Pancreas (tissue), 10 donors: Measurements from ENCODE around the gene PEAK3. TPM values are rescaled to one million over a fixed set of nuclear protein-coding genes. Genes with fewer than 3 reads are reported as not detected.

Experiments used
- ATAC-seq, 4 donors: fragments of 200-7000 bp; cut with Tn5 transposase; one replicate each; pipeline versions ENCODE4 v1.8.0 to v1.9.1; 2020; ENCODE audit warnings: mild to moderate bottlenecking in 4 of 4, moderate library complexity in 4 of 4
- DNase-seq, 6 donors: peaks; one replicate each; pipeline ENCODE4 v3.0.0-alpha.2; 2020
- FAIRE-seq: peaks from 2 replicates; lab custom pipeline; 2012; peaks lifted over from hg19 to GRCh38; lab: Jason Lieb, UNC
- H3K27ac ChIP-seq, 4 donors: fragments of 200-600 bp; sonication (generic); 1 replicate in 3 of 4; 2 replicates in 1 of 4; pipeline versions ENCODE4 v1.5.0 to v1.8.0; 2020
- H3K27me3 ChIP-seq, 4 donors: fragments of 200-600 bp; one replicate each; pipeline ENCODE4 v1.8.0; 2021
- H3K36me3 ChIP-seq, 3 donors: fragments of 200-600 bp; sonication (generic) in 1 of 3; one replicate each; pipeline versions ENCODE4 v1.5.0 to v1.8.0; 2020 to 2021
- H3K4me1 ChIP-seq, 3 donors: fragments of 200-600 bp; one replicate each; pipeline ENCODE4 v1.8.0; 2021
- H3K4me3 ChIP-seq, 4 donors: fragments of 200-600 bp; sonication (generic) in 2 of 4; one replicate each; pipeline versions ENCODE4 v1.5.0 to v1.8.0; 2020 to 2021
- H3K9me3 ChIP-seq, 4 donors: fragments of 200-600 bp; one replicate each; pipeline ENCODE4 v1.8.0; 2021
- CTCF ChIP-seq, 4 donors: fragments of 200-600 bp; sonication (generic) in 3 of 4; IDR thresholded peaks; one replicate each; pipeline versions ENCODE4 v1.5.0 to v1.8.0; 2021; ENCODE audit warnings: antibody characterized with exemption in 4 of 4
- WGBS, 2 donors: extraction: QIAGEN DNeasy Blood & Tissue Kit; methylation state at CpG; one replicate each; pipeline ENCODE4 v1.1.7; 2013; 5-methylcytosine and 5-hydroxymethylcytosine counted together
- intact Hi-C, 3 donors: fragments of 100-400 bp; cut with DNase I; formaldehyde crosslinking; loops; one replicate each; pipeline versions ENCODE4 v1.11.1 to v1.14.2; 2022
- polyA plus RNA-seq, 2 donors: library from polyadenylated mRNA; stranded (reverse); fragments of 200-250 nt; gene quantifications; one replicate each; pipeline ENCODE4 v1.2.3, GENCODE V29; 2013
- total RNA-seq, 6 donors: library from RNA; stranded (reverse); fragmentation: NEBNext Ultra II Directional in 4 of 6; extraction: Animal tissue kit (Norgen Biotek cat#: 25700) in 4 of 6; gene quantifications; one replicate each; pipeline versions ENCODE4 v1.2.1 to v1.2.4, GENCODE V29; 2021 to 2023
- donor health status: healthy with polysubstance abuse.
- donor health status: DM: no; HTN: no; CAD: no; lungs with moderate emphysema.
- donor health status: DM: no; HTN: no; CAD: no.
- donor health status: control.
- donor health status: control.
- donor health status: Bipolar disorder and iron deficiency.
- donor health status: DM: yes; HTN: yes; CAD: no.
- donor health status: DM: no; HTN: no; CAD: no.
- donor health status: DM: no; HTN: no; CAD: no.
- donor health status: DM: yes; HTN: yes; CAD: no.

PEAK3 gene
- total and polyA plus RNA-seq, 8 donors, result 0.04 to 0.81 (median 0.16) TPM; not detected in 2

GRCh38 chr19:2273356-2274184 lies 8.4 kb downstream of the PEAK3 start:
- Histone ChIP-seq H3K4me3 (peak overlapping the region in 2 of 4 donors; percentile 11 to 28), H3K4me1 (peaks cover 8 to 21% (median 14%) of the 10 kb centered on the region in 3 donors), H3K9me3 (no peaks in the 10 kb centered on the region), H3K27me3 (no peaks in the 10 kb centered on the region), H3K27ac (peak overlapping the region in 2 of 4 donors; percentile 54 to 70), H3K36me3 (peaks cover 0 to 13% (median 5%) of the 10 kb centered on the region in 3 donors)
- peak; percentile 26 to 32 (median 29) for ATAC-seq
- peak; percentile 60 to 94 (median 83) for DNase-seq
- TF ChIP-seq CTCF (IDR thresholded peaks at IDR 0.05), result peak; percentile 91 to 98 (median 96)
- intact Hi-C loops, result loop anchor here in 1 of 3 donors (5.0 kb wide), 1 partner anchor 36 kb away; the partner anchor contains the start of genes PLEKHJ1 and SF3A2
- WGBS, 2 donors, result 13 to 17% methylated on average over 42 to 45 of the region's 45 CpGs
- FAIRE-seq, result no peak

- peak overlapping the region; percentile 82 to 99 (median 98) for H3K4me3 ChIP-seq
- 13 to 15% methylated on average over 43 of the region's 43 CpGs for WGBS, 2 donors
- FAIRE-seq (no peak), ATAC-seq (no peak), DNase-seq (peak in 1 of 6 donors; percentile 48)
- no peak for TF ChIP-seq CTCF (IDR thresholded peaks at IDR 0.05)
- H3K4me1 ChIP-seq, result peaks cover 8 to 25% (median 20%) of the 10 kb centered on the region in 3 donors
- no peaks in the 10 kb centered on the region for H3K9me3 ChIP-seq
- no peaks in the 10 kb centered on the region for H3K27me3 ChIP-seq
- H3K27ac ChIP-seq, result peak overlapping the region; percentile 97 to 100 (median 98)
- peaks cover 0 to 13% (median 5%) of the 10 kb centered on the region in 3 donors for H3K36me3 ChIP-seq
- intact Hi-C loops, result loop anchor here in 1 of 3 donors (5.0 kb wide), 1 partner anchor 34 kb away; the partner anchor contains the start of genes PLEKHJ1 and SF3A2
These were observed 10.5 kb downstream of the PEAK3 start for GRCh38 chr19:2271234-2272103.

- FAIRE-seq (no peak), ATAC-seq (peak; percentile 35 to 59 (median 56)), DNase-seq (peak; percentile 79 to 94 (median 86))
- H3K4me3 ChIP-seq, result peak overlapping the region; percentile 82 to 99 (median 98)
- 0% methylated on average over 70 to 88 of the region's 88 CpGs for WGBS, 2 donors
- H3K27ac ChIP-seq, result peak overlapping the region; percentile 97 to 100 (median 98)
- H3K4me1 ChIP-seq, result peaks cover 8 to 27% (median 20%) of the 10 kb centered on the region in 3 donors
- TF ChIP-seq CTCF (IDR thresholded peaks at IDR 0.05), result no peak
- intact Hi-C loops, result loop anchor here in 1 of 3 donors (5.0 kb wide), 1 partner anchor 33 kb away; the partner anchor contains the start of genes PLEKHJ1 and SF3A2
- H3K27me3 ChIP-seq, result no peaks in the 10 kb centered on the region
- no peaks in the 10 kb centered on the region for H3K9me3 ChIP-seq
- peaks cover 0 to 13% (median 5%) of the 10 kb centered on the region in 3 donors for H3K36me3 ChIP-seq
These were observed 11.3 kb downstream of the PEAK3 start for GRCh38 chr19:2270423-2271233.

DNA sequence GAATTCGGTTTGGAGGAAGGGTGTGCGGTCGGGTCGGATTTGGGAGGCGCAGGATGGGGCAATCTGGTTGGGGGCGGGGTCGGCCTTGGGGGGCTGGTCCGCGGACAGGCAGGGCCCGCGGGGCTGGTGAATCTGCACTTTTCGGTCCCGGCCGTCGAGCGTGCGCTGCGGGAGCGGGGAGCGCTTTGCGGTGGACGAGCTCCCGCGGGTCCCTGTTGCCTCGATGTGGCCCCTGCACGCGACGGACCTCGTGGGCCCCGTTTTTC lies 11.9 kb downstream of the PEAK3 start:
- peak overlapping the region; percentile 97 to 100 (median 98) for H3K27ac ChIP-seq
- ATAC-seq (peak; percentile 13 to 25 (median 22)), FAIRE-seq (no peak), DNase-seq (peak; percentile 60 to 88 (median 72))
- WGBS, 2 donors, result 0% methylated on average over 28 to 30 of the region's 30 CpGs
- peak overlapping the region; percentile 82 to 99 (median 98) for H3K4me3 ChIP-seq
- no peaks in the 10 kb centered on the region for H3K27me3 ChIP-seq
- no peak for TF ChIP-seq CTCF (IDR thresholded peaks at IDR 0.05)
- H3K9me3 ChIP-seq, result no peaks in the 10 kb centered on the region
- intact Hi-C loops, result loop anchor here in 1 of 3 donors (5.0 kb wide), 1 partner anchor 33 kb away; the partner anchor contains the start of genes PLEKHJ1 and SF3A2
- peaks cover 8 to 27% (median 20%) of the 10 kb centered on the region in 3 donors for H3K4me1 ChIP-seq
- H3K36me3 ChIP-seq, result peaks cover 0 to 13% (median 5%) of the 10 kb centered on the region in 3 donors
